Measurements from ENCODE around the gene KCNH5. TPM values are rescaled to one million over a fixed set of nuclear protein-coding genes. Genes with fewer than 3 reads are reported as not detected.

Gene KCNH5
- total RNA-seq, 1 experiment from 2014 or later: 1.4 TPM

DNA sequence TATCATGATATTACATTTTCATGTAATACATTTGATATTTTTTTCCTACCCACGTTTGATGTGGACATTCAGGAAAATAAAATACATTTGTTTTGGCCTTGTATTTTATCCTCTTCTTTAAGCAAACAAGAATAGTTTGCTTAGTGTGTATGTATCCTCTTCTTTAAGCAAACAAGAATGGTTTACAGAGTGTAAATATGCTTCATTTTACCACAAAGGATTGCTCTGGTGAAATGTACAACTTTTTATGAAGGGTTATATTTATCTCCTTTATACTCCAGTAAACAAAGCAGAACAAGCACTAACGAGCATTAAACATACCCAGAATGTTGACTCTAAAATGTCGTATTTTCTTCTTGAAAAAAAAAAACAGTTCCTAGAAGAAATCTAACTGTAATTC is 244.7 kb downstream of the KCNH5 start:
- ChIA-PET POLR2A (interaction anchor here (0.7 kb wide), 1 partner anchor 141 kb away, joined by 4 read pairs; no protein-coding TSS in a partner anchor), CTCF (no interaction called here)
- Mint-ChIP-seq H3K27me3 (ENCODE audit: low read depth) (no peaks in the 10 kb centered on the region), H3K27ac (no peak overlapping the region), H3K4me1 (peaks cover 16% of the 10 kb centered on the region), H3K36me3 (peaks cover 3% of the 10 kb centered on the region; the same call in 1 of the 2 replicates), H3K4me3 (no peak overlapping the region), H3K9me3 (peaks cover 16% of the 10 kb centered on the region)
- no peak for DNase-seq (ENCODE audit: low spot score)
- TF ChIP-seq ZNF396 (CRISPR knock-in tag; IDR thresholded peaks at IDR 0.05; ENCODE audit: borderline replicate concordance): no peak
- TF ChIP-seq, protein P1, sequence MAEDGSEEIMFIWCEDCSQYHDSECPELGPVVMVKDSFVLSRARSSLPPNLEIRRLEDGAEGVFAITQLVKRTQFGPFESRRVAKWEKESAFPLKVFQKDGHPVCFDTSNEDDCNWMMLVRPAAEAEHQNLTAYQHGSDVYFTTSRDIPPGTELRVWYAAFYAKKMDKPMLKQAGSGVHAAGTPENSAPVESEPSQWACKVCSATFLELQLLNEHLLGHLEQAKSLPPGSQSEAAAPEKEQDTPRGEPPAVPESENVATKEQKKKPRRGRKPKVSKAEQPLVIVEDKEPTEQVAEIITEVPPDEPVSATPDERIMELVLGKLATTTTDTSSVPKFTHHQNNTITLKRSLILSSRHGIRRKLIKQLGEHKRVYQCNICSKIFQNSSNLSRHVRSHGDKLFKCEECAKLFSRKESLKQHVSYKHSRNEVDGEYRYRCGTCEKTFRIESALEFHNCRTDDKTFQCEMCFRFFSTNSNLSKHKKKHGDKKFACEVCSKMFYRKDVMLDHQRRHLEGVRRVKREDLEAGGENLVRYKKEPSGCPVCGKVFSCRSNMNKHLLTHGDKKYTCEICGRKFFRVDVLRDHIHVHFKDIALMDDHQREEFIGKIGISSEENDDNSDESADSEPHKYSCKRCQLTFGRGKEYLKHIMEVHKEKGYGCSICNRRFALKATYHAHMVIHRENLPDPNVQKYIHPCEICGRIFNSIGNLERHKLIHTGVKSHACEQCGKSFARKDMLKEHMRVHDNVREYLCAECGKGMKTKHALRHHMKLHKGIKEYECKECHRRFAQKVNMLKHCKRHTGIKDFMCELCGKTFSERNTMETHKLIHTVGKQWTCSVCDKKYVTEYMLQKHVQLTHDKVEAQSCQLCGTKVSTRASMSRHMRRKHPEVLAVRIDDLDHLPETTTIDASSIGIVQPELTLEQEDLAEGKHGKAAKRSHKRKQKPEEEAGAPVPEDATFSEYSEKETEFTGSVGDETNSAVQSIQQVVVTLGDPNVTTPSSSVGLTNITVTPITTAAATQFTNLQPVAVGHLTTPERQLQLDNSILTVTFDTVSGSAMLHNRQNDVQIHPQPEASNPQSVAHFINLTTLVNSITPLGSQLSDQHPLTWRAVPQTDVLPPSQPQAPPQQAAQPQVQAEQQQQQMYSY (CRISPR knock-in tag; IDR thresholded peaks at IDR 0.05): no peak
- TF ChIP-seq, protein P2, sequence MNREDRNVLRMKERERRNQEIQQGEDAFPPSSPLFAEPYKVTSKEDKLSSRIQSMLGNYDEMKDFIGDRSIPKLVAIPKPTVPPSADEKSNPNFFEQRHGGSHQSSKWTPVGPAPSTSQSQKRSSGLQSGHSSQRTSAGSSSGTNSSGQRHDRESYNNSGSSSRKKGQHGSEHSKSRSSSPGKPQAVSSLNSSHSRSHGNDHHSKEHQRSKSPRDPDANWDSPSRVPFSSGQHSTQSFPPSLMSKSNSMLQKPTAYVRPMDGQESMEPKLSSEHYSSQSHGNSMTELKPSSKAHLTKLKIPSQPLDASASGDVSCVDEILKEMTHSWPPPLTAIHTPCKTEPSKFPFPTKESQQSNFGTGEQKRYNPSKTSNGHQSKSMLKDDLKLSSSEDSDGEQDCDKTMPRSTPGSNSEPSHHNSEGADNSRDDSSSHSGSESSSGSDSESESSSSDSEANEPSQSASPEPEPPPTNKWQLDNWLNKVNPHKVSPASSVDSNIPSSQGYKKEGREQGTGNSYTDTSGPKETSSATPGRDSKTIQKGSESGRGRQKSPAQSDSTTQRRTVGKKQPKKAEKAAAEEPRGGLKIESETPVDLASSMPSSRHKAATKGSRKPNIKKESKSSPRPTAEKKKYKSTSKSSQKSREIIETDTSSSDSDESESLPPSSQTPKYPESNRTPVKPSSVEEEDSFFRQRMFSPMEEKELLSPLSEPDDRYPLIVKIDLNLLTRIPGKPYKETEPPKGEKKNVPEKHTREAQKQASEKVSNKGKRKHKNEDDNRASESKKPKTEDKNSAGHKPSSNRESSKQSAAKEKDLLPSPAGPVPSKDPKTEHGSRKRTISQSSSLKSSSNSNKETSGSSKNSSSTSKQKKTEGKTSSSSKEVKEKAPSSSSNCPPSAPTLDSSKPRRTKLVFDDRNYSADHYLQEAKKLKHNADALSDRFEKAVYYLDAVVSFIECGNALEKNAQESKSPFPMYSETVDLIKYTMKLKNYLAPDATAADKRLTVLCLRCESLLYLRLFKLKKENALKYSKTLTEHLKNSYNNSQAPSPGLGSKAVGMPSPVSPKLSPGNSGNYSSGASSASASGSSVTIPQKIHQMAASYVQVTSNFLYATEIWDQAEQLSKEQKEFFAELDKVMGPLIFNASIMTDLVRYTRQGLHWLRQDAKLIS (CRISPR knock-in tag; IDR thresholded peaks at IDR 0.05; ENCODE audit: borderline replicate concordance): no peak
- TF ChIP-seq IRF1 (CRISPR knock-in tag; IDR thresholded peaks at IDR 0.05): no peak
- TF ChIP-seq SOX15 (CRISPR knock-in tag; IDR thresholded peaks at IDR 0.05): no peak
- no peak for ATAC-seq

- POLR2A ChIA-PET: no interaction called here
- H3K27ac Mint-ChIP-seq: no peak overlapping the region
- ATAC-seq: no peak
- DNase-seq (ENCODE audit: low spot score): no peak
- H3K4me1 Mint-ChIP-seq: peaks cover 15% of the 10 kb centered on the region
- CTCF ChIA-PET: no interaction called here
- TF ChIP-seq NR2C2 (CRISPR knock-in tag; IDR thresholded peaks at IDR 0.05): no peak
- H3K9me3 Mint-ChIP-seq: peaks cover 6% of the 10 kb centered on the region
- no peaks in the 10 kb centered on the region for H3K27me3 Mint-ChIP-seq (ENCODE audit: low read depth)
- H3K4me3 Mint-ChIP-seq: no peak overlapping the region
- peaks cover 2% of the 10 kb centered on the region for H3K36me3 Mint-ChIP-seq
These were observed 248.8 kb downstream of the KCNH5 start for GRCh38 chr14:62796431-62796830.

GRCh38 chr14:62792578-62792977 is 252.7 kb downstream of the KCNH5 start:
- Mint-ChIP-seq H3K27ac (no peak overlapping the region), H3K4me3 (no peak overlapping the region), H3K36me3 (peaks cover 38% of the 10 kb centered on the region), H3K9me3 (peaks cover 39% of the 10 kb centered on the region), H3K27me3 (ENCODE audit: low read depth) (no peaks in the 10 kb centered on the region; the same call in 1 of the 2 replicates), H3K4me1 (peaks cover 15% of the 10 kb centered on the region)
- DNase-seq (ENCODE audit: low spot score) (no peak), ATAC-seq (no peak)
- ChIA-PET CTCF (no interaction called here), POLR2A (no interaction called here)
- TF ChIP-seq FOXP1 (CRISPR knock-in tag; IDR thresholded peaks at IDR 0.05; ENCODE audit: borderline replicate concordance) (no peak), NR3C1 (CRISPR knock-in tag; conservative IDR thresholded peaks at IDR 0.05; ENCODE audit: low read depth) (no peak), ZNF423 (CRISPR knock-in tag; IDR thresholded peaks at IDR 0.05) (no peak), OVOL2 (CRISPR knock-in tag; IDR thresholded peaks at IDR 0.05; ENCODE audit: borderline replicate concordance) (no peak), ATF1 (CRISPR knock-in tag; IDR thresholded peaks at IDR 0.05) (no peak), CREB1 (CRISPR knock-in tag; IDR thresholded peaks at IDR 0.05) (no peak), PRRX2 (CRISPR knock-in tag; IDR thresholded peaks at IDR 0.05) (no peak), GTF2I (CRISPR knock-in tag; conservative IDR thresholded peaks at IDR 0.05) (no peak), USF1 (CRISPR knock-in tag; IDR thresholded peaks at IDR 0.05) (no peak), ZBTB21 (CRISPR knock-in tag; IDR thresholded peaks at IDR 0.05; ENCODE audit: borderline replicate concordance) (no peak)
- TF ChIP-seq, protein P3, sequence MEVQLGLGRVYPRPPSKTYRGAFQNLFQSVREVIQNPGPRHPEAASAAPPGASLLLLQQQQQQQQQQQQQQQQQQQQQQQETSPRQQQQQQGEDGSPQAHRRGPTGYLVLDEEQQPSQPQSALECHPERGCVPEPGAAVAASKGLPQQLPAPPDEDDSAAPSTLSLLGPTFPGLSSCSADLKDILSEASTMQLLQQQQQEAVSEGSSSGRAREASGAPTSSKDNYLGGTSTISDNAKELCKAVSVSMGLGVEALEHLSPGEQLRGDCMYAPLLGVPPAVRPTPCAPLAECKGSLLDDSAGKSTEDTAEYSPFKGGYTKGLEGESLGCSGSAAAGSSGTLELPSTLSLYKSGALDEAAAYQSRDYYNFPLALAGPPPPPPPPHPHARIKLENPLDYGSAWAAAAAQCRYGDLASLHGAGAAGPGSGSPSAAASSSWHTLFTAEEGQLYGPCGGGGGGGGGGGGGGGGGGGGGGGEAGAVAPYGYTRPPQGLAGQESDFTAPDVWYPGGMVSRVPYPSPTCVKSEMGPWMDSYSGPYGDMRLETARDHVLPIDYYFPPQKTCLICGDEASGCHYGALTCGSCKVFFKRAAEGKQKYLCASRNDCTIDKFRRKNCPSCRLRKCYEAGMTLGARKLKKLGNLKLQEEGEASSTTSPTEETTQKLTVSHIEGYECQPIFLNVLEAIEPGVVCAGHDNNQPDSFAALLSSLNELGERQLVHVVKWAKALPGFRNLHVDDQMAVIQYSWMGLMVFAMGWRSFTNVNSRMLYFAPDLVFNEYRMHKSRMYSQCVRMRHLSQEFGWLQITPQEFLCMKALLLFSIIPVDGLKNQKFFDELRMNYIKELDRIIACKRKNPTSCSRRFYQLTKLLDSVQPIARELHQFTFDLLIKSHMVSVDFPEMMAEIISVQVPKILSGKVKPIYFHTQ (CRISPR knock-in tag; IDR thresholded peaks at IDR 0.05): no peak
